Measurements from ENCODE around the gene APMAP. TPM values are rescaled to one million over a fixed set of nuclear protein-coding genes. Genes with fewer than 3 reads are reported as not detected.

Gene APMAP
- total RNA-seq, 1 experiment from 2014 or later: 67.8 TPM

GRCh38 chr20:24915440-24915839 is 77.1 kb downstream of the APMAP start:
- H3K56ac ChIP-seq (ENCODE audit: insufficient read length, low read depth, low read length): no peak overlapping the region
- H2BK5ac ChIP-seq (ENCODE audit: insufficient read length, low read length): no peak overlapping the region
- Mint-ChIP-seq H3K27me3 (ENCODE audit: low read depth) (peaks cover 13% of the 10 kb centered on the region), H3K27ac (no peak overlapping the region), H3K4me3 (no peak overlapping the region), H3K9me3 (peaks cover 2 to 7% of the 10 kb centered on the region in 2 experiments; a peak in 4 of 5 replicates), H3K4me1 (peaks cover 22 to 23% of the 10 kb centered on the region in 2 experiments), H3K36me3 (ENCODE audit: insufficient read depth in 1 of 3, low read depth in 3 of 3) (peaks cover 0 to 7% (median 0%) of the 10 kb centered on the region in 3 experiments; a peak in 1 of 7 replicates)
- no peaks in the 10 kb centered on the region for H3K9me3 ChIP-seq (ENCODE audit: control insufficient read depth, low read depth, low read length)
- no peak overlapping the region for H4K91ac ChIP-seq (ENCODE audit: insufficient read length, low read depth, low read length)
- H3K79me2 ChIP-seq (ENCODE audit: insufficient read depth, low read length): no peaks in the 10 kb centered on the region
- H3K4ac ChIP-seq (ENCODE audit: low read depth, low read length): no peak overlapping the region
- H3K14ac ChIP-seq (ENCODE audit: insufficient read depth, low read length): no peak overlapping the region
- H2BK12ac ChIP-seq (ENCODE audit: insufficient read length, low read depth, low read length): no peak overlapping the region
- H3K27me3 ChIP-seq (ENCODE audit: insufficient read depth, low read length): no peaks in the 10 kb centered on the region
- no peaks in the 10 kb centered on the region for H3K23me2 ChIP-seq (ENCODE audit: insufficient read length, low read depth, low read length, poor library complexity, severe bottlenecking)
- no CpG with 5 or more reads among the region's 9 CpGs for WGBS (ENCODE audit: extremely low coverage, insufficient read length, low lambda C conversion rate)
- H3K23ac ChIP-seq (ENCODE audit: insufficient read length, low read depth, low read length): no peak overlapping the region
- no peak overlapping the region for H3K4me2 ChIP-seq (ENCODE audit: insufficient read depth, insufficient read length, low read length)
- no peak for DNase-seq
- no peak overlapping the region for H3K18ac ChIP-seq (ENCODE audit: insufficient read length, low read depth, low read length)
- H3T11ph ChIP-seq (ENCODE audit: low read length): no peak overlapping the region
- H4K20me1 ChIP-seq (ENCODE audit: control insufficient read depth, insufficient read depth, insufficient read length): no peaks in the 10 kb centered on the region
- no peak overlapping the region for H2AFZ ChIP-seq (ENCODE audit: low read length)
- H3K4me1 ChIP-seq (ENCODE audit: insufficient read depth, low read length): 0 out of 2 replicates have a peak, but pooled peaks cover 6% of the 10 kb centered on the region
- H2BK20ac ChIP-seq (ENCODE audit: low read depth, low read length, poor library complexity, severe bottlenecking): no peak overlapping the region
- no peak overlapping the region for H2BK120ac ChIP-seq (ENCODE audit: low read depth, low read length, poor library complexity, severe bottlenecking)
- no peak overlapping the region for H3K27ac ChIP-seq (ENCODE audit: insufficient read length, low read depth, low read length)
- H4K5ac ChIP-seq (ENCODE audit: insufficient read length, low read depth, low read length): no peak overlapping the region
- H3K79me1 ChIP-seq (ENCODE audit: insufficient read depth, low read depth, low read length, poor library complexity, severe bottlenecking): no peaks in the 10 kb centered on the region
- no peak overlapping the region for H2AK5ac ChIP-seq (ENCODE audit: insufficient read length, low read length)
- H3K9ac ChIP-seq (ENCODE audit: extremely low read depth, insufficient read length, low read length): no peak overlapping the region
- TF ChIP-seq CTCF (conservative IDR thresholded peaks at IDR 0.05): no peak
- no peak overlapping the region for H2BK15ac ChIP-seq (ENCODE audit: low read depth, low read length)
- no peak overlapping the region for H4K8ac ChIP-seq (replicated peaks; ENCODE audit: insufficient read length, low read depth, low read length)
